MCF 10A (cell line): ENCODE results near the gene CHEK2. TPM values are rescaled to one million over a fixed set of nuclear protein-coding genes. Genes with fewer than 3 reads are reported as not detected.
A peak's percentile ranks its signal among the peaks of the same experiment; 100 is the strongest.
"Not testable (repeated sequence)": the region's sequence is repeated elsewhere in the genome, so short reads cannot be mapped to it uniquely, and the experiment has no call there.

Experiments used
- BruUV-seq: library from RNA; stranded (reverse); fragments of 400-500 nt; replicated peaks from 2 replicates; lab custom pipeline; 2021; lab: Mats Ljungman, UMichigan
- CTCF ChIA-PET: fragments of 300-600 bp; sonication (Branson Sonifier 250); formaldehyde crosslinking; extraction: SDS; loops from one replicate; lab custom pipeline; 2021; ENCODE audit warnings: antibody characterized with exemption, inconsistent platforms; lab: Yijun Ruan, JAX
- POLR2A ChIA-PET: fragments of 300-600, 350-650 bp; sonication (Branson Sonifier 250); formaldehyde crosslinking; extraction: SDS; loops from one replicate; lab custom pipeline; 2020; ENCODE audit warnings: antibody characterized with exemption, inconsistent platforms; lab: Yijun Ruan, JAX
- DNase-seq: peaks from one replicate; pipeline ENCODE4 v3.0.0-alpha.2; 2018; ENCODE audit not compliant: unreplicated experiment
- H3K27ac Mint-ChIP-seq: one replicate; pipeline ENCODE4 v1.8.0; 2022; ENCODE audit warnings: mild to moderate bottlenecking, low read depth, mixed read lengths; ENCODE audit not compliant: unreplicated experiment
- H3K27me3 Mint-ChIP-seq: one replicate; pipeline ENCODE4 v1.8.0; 2022; ENCODE audit warnings: mixed read lengths; ENCODE audit not compliant: insufficient read depth, unreplicated experiment
- H3K36me3 Mint-ChIP-seq: one replicate; pipeline ENCODE4 v1.8.0; 2022; ENCODE audit warnings: mild to moderate bottlenecking, moderate library complexity, mixed read lengths; ENCODE audit not compliant: insufficient read depth, unreplicated experiment
- H3K4me1 Mint-ChIP-seq: one replicate; pipeline ENCODE4 v1.8.0; 2022; ENCODE audit warnings: mixed read lengths; ENCODE audit not compliant: insufficient read depth, unreplicated experiment
- H3K4me3 Mint-ChIP-seq: one replicate; pipeline ENCODE4 v1.8.0; 2022; ENCODE audit warnings: mild to moderate bottlenecking, moderate library complexity, mixed read lengths; ENCODE audit not compliant: unreplicated experiment
- H3K9me3 Mint-ChIP-seq: one replicate; pipeline ENCODE4 v1.8.0; 2022; ENCODE audit warnings: mixed read lengths; ENCODE audit not compliant: unreplicated experiment
- CTCF ChIP-seq: fragments of 200-600 bp; IDR thresholded peaks from one replicate; pipeline ENCODE4 v1.8.0; 2022; ENCODE audit warnings: antibody characterized with exemption, mild to moderate bottlenecking; ENCODE audit not compliant: unreplicated experiment
- intact Hi-C: fragments of 100-400 bp; cut with micrococcal nuclease; formaldehyde crosslinking; loops from 2 replicates; pipeline ENCODE4 v1.14.1; 2022
- total RNA-seq: library from RNA; stranded (reverse); gene quantifications from 2 replicates; pipeline ENCODE4 v1.2.3, GENCODE V29; 2022

Gene CHEK2
- total RNA-seq, 1 experiment from 2014 or later: 18.8 TPM

GRCh38 chr22:28761449-28761755 lies 19.8 kb upstream of the CHEK2 start:
- H3K27ac Mint-ChIP-seq: no peak overlapping the region
- DNase-seq: no peak
- no peaks in the 10 kb centered on the region for H3K9me3 Mint-ChIP-seq
- H3K36me3 Mint-ChIP-seq: peaks cover 5% of the 10 kb centered on the region
- intact Hi-C loops: no loop called here
- H3K4me1 Mint-ChIP-seq: no peaks in the 10 kb centered on the region
- H3K4me3 Mint-ChIP-seq: no peak overlapping the region
- TF ChIP-seq CTCF: no peak
- ChIA-PET POLR2A (no interaction called here), CTCF (interaction anchor here (0.7 kb wide), 1 partner anchor 11 kb away, joined by 3 read pairs; no protein-coding TSS in a partner anchor)
- no TSS peak for BruUV-seq
- no peaks in the 10 kb centered on the region for H3K27me3 Mint-ChIP-seq

DNA sequence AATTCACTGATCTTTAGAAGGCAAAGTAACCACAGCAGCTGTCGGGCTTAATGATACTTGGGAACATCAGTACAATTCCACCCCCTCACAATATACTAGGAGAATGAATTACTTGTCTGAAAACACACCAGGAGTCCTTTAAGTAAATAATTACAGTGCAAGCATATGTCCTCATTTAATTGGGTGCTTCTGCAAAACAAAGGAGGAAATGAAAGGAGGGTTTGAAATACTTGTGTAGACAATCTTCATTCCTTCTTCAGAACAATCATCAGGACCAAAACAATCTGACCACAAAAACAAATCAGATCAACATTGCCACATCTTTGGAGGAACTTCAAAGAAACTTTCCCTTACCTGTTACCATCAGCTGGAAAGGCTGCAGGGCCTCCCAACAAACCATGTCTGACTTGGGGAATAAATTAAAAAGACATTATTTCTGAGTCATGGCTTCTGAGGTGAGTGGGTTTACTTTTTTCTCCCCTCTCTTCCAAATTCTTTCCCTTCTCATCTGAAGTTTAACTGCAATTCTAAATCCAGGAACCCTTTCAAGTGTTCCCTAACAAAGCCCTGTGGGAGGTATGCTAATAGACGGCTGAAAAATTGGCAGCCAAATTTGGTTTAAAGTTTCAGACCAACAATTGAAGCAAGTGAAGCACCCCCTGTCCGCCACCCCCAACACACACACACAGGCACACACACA lies 18.4 kb upstream of the CHEK2 start:
- no peak overlapping the region for H3K4me3 Mint-ChIP-seq
- no peak for DNase-seq
- no peaks in the 10 kb centered on the region for H3K4me1 Mint-ChIP-seq
- POLR2A ChIA-PET: interaction anchor here (0.9 kb wide), 1 partner anchor 13 kb away, joined by 5 read pairs; the partner anchor contains the start of gene CCDC117
- no TSS peak for BruUV-seq
- no peak for TF ChIP-seq CTCF
- peaks cover 5% of the 10 kb centered on the region for H3K36me3 Mint-ChIP-seq
- H3K27ac Mint-ChIP-seq: no peak overlapping the region
- H3K27me3 Mint-ChIP-seq: no peaks in the 10 kb centered on the region
- CTCF ChIA-PET: no interaction called here
- H3K9me3 Mint-ChIP-seq: no peaks in the 10 kb centered on the region
- intact Hi-C loops: no loop called here

GRCh38 chr22:28754512-28754911 lies 12.9 kb upstream of the CHEK2 start:
- H3K4me3 Mint-ChIP-seq, H3K9me3 Mint-ChIP-seq, H3K27ac Mint-ChIP-seq, CTCF ChIA-PET, BruUV-seq, H3K27me3 Mint-ChIP-seq, intact Hi-C loops, DNase-seq, H3K4me1 Mint-ChIP-seq: not testable (repeated sequence)
- H3K36me3 Mint-ChIP-seq: peaks cover 22% of the 10 kb centered on the region
- POLR2A ChIA-PET: interaction anchor here (0.8 to 1.5 kb wide), 3 partner anchors 10 to 19 kb away, joined by 3 to 6 read pairs (median 4); partner anchors contain the start of gene CCDC117

DNA sequence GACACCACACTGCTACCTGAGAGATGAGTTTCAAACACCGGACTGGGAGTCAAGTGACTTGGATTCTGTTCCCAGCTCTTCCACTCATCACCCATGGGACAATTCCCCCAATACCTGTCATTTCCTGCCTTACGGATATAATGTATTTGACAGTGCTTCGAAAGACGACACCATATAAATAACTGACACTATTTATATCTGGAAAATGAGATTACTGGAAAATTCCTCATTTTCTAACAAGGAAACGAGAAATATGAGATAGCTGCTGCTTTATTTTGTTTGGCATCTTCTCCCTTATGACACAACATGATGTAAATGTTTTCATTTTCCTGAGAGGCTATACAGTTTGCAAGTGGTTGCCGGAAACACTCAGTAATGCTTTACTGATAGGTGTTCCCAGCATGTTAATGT lies 8.9 kb upstream of the CHEK2 start:
- ChIA-PET POLR2A (interaction anchor here (0.6 to 2.4 kb wide), 4 partner anchors 9 to 697 kb away, joined by 3 to 6 read pairs (median 5); partner anchors contain the start of genes CCDC117, CHEK2, HSCB and XBP1), CTCF (interaction anchor here (0.5 to 1.0 kb wide), 2 partner anchors 11 to 424 kb away, joined by 3 read pairs; no protein-coding TSS in a partner anchor)
- Mint-ChIP-seq H3K4me1 (peaks cover 6% of the 10 kb centered on the region), H3K27me3 (no peaks in the 10 kb centered on the region), H3K36me3 (peaks cover 60% of the 10 kb centered on the region), H3K9me3 (no peaks in the 10 kb centered on the region), H3K27ac (peak overlapping the region; percentile 46), H3K4me3 (no peak overlapping the region)
- intact Hi-C loops: no loop called here
- no TSS peak for BruUV-seq
- no peak for TF ChIP-seq CTCF
- DNase-seq: peak; percentile 73
